22Rv1 (cell line): ENCODE data around the gene LGALS13.

Experiments used
- CTCF ChIP-seq: fragments of 450-650 bp; IDR thresholded peaks from 2 replicates; pipeline ENCODE4 v1.5.1; 2017; ENCODE audit warnings: mild to moderate bottlenecking
- ZFX ChIP-seq: fragments of 450-650 bp; IDR thresholded peaks from 2 replicates; pipeline ENCODE4 v1.6.1; 2017; ENCODE audit warnings: antibody characterized with exemption, borderline replicate concordance

DNA sequence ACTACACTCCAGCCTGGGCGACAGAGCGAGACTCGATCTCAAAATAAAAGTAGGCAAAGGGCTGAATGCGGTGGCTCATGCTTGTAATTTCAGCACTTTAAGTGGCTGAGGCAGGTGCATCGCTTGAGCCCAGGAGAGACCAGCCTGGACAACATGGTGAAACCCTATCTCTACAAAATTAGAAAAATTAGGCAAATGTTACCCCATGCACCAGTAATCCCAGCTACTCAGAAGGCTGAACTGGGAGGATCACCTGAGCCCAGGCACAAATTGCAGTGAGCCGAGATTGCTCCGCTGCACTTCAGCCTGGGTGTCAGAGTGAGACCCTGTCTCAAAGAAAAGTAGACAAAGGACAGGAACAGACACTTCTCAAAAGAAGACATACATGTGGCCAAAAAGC, 9.9 kb upstream of the LGALS13 start:
- TF ChIP-seq CTCF (no peak), ZFX (no peak)
